HL-60/S4 (cell line): Measurements from ENCODE around the gene EXOC6B.

Experiments
- in situ Hi-C: fragments of 300-500 bp; cut with MboI; formaldehyde crosslinking; loops from 2 replicates; pipeline ENCODE4 v1.14.3; 2022; ENCODE audit warnings: low sequenced_read_pairs

The EXOC6B gene

DNA sequence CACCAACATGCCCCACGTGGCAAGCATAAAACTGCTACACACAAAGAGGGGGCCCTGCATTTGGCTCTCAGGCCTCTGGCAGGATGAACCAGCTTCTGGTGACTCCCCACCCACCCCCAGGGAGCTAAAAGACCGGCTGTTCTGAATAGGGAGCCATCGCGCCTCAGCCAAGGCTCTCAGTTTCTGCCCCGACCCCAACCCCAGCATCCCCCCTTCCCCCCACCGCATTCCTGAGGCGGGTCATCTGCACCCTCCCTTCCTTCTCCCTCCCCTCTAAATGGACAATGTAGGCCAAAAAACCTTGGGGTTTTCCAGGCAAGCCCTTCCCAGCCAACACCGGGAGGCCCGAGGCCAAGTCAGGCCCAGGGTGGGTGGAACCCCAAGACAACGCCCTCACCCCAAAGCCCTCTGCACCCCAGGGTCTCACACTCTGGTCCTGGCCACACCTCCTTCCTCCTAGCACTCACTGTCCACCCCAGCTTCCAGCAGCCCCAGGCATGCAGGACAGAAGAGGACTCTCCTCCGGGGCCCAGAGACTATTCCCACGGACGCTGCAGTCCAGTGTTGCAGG is 683.9 kb downstream of the EXOC6B start:
- in situ Hi-C loops = loop anchor here (25.0 kb wide), 1 partner anchor 580 kb away; no protein-coding TSS in a partner anchor

DNA sequence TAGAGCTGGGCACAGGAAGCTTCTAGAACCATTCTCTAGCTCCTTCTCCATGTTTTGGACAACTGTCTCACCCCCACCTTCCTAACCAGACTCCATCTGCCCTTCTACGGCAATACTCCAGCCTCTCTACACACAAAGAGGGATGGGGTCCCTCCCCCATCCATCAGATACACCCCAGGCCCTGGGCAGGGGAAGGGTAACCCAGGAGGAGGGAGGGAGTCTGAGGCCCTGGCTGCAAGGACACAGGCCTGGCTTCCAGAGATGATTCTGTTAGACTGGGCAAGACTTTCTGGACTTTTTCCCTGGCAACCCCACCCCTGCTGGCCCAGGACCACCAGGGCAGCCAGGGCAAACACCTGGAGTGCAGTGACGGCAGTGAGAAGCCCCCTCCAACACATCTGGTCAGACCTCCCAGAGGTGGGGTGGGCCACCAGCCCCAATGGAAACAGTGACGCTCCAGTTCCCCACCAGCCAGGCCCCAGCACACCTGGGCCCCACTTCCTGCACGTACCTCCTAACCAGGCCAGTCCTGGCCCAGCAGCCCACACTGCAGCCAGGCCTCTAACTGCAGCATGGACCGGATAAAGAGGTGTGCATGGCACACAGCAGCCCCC is 684.7 kb downstream of the EXOC6B start:
- in situ Hi-C loops = loop anchor here (25.0 kb wide), 1 partner anchor 579 kb away; no protein-coding TSS in a partner anchor

GRCh38 chr2:72140621-72140960 is 685.2 kb downstream of the EXOC6B start:
- in situ Hi-C loops = loop anchor here (25.0 kb wide), 1 partner anchor 578 kb away; no protein-coding TSS in a partner anchor

- in situ Hi-C loops = loop anchor here (25.0 kb wide), 1 partner anchor 578 kb away; no protein-coding TSS in a partner anchor
These were observed 685.8 kb downstream of the EXOC6B start for GRCh38 chr2:72139874-72140620.

GRCh38 chr2:72139471-72139873 is 686.4 kb downstream of the EXOC6B start:
- in situ Hi-C loops = loop anchor here (25.0 kb wide), 1 partner anchor 577 kb away; no protein-coding TSS in a partner anchor

GRCh38 chr2:72138921-72139381 is 686.9 kb downstream of the EXOC6B start:
- in situ Hi-C loops = loop anchor here (25.0 kb wide), 1 partner anchor 577 kb away; no protein-coding TSS in a partner anchor

- in situ Hi-C loops = loop anchor here (25.0 kb wide), 1 partner anchor 576 kb away; no protein-coding TSS in a partner anchor
These were observed 687.6 kb downstream of the EXOC6B start for GRCh38 chr2:72138011-72138881.

GRCh38 chr2:72137498-72138010 is 688.3 kb downstream of the EXOC6B start:
- in situ Hi-C loops = loop anchor here (25.0 kb wide), 1 partner anchor 575 kb away; no protein-coding TSS in a partner anchor

DNA sequence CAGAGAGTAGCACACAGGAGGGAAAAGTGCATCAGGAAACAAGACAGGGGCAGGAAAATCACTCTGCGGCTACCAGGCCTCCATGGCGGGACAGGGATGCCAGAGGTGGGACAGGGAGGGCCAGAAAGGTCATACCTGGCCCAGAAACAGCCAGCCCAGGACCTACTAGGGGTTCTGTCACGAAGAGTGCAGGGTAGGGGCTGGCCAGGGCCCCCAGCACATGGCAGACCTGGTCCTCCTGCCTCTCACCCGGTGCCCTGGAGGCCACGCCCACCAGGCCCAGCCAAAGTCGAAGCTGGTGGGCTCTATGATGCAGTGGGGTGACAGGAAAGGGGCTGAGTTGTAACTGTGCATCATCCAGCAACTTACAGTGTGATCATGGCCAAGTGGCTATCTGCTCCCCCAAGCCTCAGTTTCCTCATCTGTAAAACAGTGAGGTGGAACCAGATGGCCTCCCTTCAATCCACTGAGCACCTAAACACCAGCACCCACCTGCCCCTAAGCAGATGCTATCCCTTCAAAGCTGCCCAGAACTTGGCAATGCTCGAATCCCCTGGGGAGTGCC is 688.8 kb downstream of the EXOC6B start:
- in situ Hi-C loops = loop anchor here (25.0 kb wide), 1 partner anchor 575 kb away; no protein-coding TSS in a partner anchor

DNA sequence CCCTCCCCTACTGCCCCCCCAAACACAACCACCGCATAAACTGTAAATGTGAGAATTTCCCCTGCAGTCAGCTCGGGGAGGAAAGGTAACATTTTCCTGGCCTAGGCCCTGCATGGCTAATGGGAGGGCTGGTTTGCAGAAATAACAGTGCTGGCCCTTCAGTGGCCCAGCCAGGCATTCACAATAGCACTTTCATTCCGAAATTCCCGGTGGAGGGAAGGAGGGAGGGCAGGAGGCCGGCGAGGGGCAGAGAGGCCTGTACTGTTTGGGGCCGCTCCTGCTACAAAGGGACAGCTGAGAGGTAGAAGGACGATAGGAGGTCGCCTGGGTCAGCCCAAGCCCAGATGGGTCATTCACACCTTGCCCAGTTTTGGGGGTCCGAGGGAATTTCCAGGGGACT is 689.5 kb downstream of the EXOC6B start:
- in situ Hi-C loops = loop anchor here (25.0 kb wide), 1 partner anchor 574 kb away; no protein-coding TSS in a partner anchor

DNA sequence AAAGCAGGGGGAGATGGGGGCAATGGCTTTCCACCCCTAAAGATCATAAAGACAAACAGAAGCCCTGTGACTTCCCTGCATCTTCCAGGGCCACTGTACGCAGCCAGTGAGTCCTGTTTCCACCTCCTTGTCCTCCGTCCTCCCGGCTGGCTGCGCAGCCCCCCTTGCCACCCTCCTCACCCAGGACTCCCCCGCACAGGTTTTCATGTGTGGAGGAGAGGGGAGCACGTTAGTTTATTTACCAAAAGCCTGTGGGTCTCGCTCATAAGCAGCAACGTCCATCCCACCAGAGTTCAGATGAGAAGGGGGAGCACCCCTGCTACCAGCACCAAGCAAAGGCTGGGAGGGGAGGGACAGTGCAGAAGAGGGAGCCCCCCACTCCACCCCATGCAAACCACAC is 689.9 kb downstream of the EXOC6B start:
- in situ Hi-C loops = loop anchor here (25.0 kb wide), 1 partner anchor 574 kb away; no protein-coding TSS in a partner anchor

GRCh38 chr2:72134997-72135800 is 690.6 kb downstream of the EXOC6B start:
- in situ Hi-C loops = loop anchor here (25.0 kb wide), 1 partner anchor 573 kb away; no protein-coding TSS in a partner anchor

DNA sequence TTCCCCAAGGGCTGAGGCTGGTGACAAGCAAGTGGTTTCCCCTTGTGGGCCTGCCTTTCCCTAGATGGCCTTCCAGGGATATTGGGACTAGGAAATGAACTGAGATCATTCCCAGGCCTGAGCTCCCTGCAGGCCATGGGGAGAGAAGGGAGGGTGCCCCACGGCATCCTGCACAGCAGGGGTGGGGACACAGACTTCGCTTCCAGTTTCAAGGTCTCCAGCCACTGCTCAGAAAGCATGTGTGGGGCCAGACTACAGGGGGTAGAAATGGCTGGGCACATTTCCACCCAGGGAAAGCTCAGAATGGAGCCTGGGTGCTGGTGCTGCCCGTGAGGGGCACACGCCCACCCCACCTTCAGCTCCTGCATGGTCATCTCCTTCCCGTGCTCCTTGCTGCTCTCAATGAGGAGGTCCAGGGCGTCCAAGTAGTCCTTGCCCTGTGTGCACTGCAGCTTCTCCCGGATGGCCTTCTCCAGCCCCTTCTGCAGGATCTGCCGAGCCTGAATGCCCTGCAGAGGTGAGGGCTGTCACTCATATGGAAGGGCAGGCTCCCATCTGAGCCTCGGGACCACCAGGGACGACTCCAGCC is 691.3 kb downstream of the EXOC6B start:
- in situ Hi-C loops = loop anchor here (25.0 kb wide), 1 partner anchor 572 kb away; no protein-coding TSS in a partner anchor

- in situ Hi-C loops = loop anchor here (25.0 kb wide), 1 partner anchor 572 kb away; no protein-coding TSS in a partner anchor
These were observed 692.0 kb downstream of the EXOC6B start for GRCh38 chr2:72133721-72134407.

- in situ Hi-C loops = loop anchor here (25.0 kb wide), 1 partner anchor 571 kb away; no protein-coding TSS in a partner anchor
These were observed 692.7 kb downstream of the EXOC6B start for GRCh38 chr2:72132981-72133720.

GRCh38 chr2:72131916-72132841 is 693.7 kb downstream of the EXOC6B start:
- in situ Hi-C loops = loop anchor here (25.0 kb wide), 1 partner anchor 570 kb away; no protein-coding TSS in a partner anchor
